ENCODE results near the gene CEP89.
"Not testable (repeated sequence)": the region's sequence is repeated elsewhere in the genome, so short reads cannot be mapped to it uniquely, and the experiment has no call there.

CEP89 gene

DNA sequence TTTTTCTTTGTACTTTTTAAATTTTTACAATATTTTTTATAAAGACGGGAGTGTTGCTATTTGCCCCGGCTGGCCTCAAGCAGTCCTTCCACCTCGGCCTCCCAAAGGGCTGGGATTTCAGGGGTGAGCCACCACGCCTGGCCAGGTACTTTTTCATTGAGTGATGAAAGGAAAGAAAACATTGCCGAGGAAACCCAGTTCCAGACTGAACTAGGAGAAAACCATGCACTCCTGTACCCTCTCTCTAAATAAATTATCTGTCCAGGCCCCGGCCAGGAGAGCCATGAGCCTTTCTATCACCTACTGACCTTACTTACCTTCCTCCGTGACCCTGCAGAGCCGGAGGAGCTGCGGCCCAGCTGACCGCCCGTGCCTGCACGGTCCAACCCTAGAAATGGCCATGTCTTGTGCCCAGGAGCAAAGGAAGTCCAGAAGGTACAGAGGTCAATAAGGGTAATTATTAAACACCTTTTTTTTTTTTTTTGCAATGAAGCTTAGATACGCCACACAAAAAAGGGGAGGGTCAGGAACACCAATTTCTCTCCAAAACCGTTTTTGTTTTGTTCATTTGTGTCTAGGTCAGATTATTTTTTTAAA lies 102.3 kb downstream of the CEP89 start, which contains the start of gene SLC7A9:
TSS of gene SLC7A9 (minus strand) at position 399 of the 597 bp plus-strand sequence. CDS start 1,233 bp downstream, outside the sequence.
- DNase-seq (ENCODE audit: low spot score) = no peak

DNA sequence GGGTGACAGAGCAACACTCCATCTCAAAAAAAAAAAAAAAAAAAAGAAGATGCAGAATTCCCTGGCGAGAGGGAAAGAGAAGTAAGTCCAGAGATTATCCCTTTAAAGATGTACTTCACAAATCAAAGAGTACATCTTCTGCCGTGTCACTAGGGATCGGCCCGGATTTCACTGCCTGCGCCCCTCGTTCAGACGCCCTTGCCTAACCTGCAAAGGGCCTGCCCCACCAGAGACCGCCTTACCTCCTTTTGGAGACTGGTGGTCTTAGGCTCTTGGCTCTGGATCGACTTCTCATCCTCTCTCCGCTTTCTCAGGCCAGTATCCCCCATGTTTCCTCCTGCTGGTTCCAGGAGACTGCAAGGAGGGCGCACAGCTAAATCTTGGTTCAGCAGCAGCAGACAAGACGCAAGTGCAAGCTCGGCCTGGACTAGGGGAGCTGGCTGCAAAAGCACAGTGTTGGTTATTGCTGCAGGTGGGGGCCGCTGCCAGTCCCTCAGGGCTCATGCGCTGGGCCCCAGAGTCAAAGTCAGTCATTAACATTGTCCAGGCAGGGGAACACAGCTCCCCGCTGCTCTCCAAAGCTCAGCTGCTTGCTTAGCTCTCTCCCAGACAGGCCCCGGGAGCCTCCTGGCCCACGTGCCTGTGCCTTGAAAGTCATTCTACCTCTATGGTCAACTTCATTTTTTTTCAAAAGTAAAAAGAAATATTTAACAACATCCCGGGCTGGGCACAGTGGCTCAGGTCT lies 103.4 kb downstream of the CEP89 start:
- no peak for DNase-seq (ENCODE audit: low spot score)

DNA sequence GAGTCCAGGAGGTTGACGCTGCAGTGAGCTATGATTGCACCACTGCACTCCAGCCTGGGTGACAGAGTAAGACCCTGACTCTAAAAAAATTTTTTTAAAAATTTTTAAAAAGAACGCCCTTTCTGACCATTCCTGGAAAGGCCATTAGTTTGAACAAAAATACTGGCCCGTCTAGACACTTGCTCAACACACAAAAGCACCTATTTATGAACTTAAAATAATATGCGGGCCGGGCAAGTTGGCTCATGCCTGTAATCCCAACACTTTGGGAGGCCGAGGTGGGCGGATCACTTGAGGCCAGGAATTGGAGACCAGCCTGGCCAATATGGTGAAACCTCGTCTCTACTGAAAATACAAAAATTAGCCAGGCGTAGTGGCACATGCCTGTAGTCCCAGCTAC lies 104.3 kb downstream of the CEP89 start:
- DNase-seq (ENCODE audit: low spot score) = not testable (repeated sequence)

- DNase-seq (ENCODE audit: low spot score) = no peak
Observed at GRCh38 chr19:32866564-32867265, 105.0 kb downstream of the CEP89 start.

DNA sequence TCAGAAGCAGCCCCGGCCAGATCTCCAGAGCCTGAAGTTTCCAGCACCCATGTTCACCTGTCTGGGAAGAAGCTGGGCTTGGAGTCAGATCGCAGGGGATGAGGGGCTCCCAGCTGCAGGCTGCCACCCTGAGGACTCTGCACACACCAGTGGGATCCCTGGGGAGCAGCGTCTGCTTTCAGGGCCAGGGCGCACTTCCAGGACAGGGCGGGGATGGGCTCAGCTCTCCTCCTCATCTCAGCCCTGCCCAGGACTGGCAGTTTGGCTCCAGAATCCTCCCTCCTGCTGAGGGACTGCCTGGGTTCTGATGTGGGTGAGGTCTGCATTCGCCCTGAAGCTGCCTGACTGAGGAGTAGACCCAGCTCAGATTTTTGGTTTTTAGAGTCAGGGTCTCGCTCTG lies 105.7 kb downstream of the CEP89 start:
- no peak for DNase-seq (ENCODE audit: low spot score)

DNA sequence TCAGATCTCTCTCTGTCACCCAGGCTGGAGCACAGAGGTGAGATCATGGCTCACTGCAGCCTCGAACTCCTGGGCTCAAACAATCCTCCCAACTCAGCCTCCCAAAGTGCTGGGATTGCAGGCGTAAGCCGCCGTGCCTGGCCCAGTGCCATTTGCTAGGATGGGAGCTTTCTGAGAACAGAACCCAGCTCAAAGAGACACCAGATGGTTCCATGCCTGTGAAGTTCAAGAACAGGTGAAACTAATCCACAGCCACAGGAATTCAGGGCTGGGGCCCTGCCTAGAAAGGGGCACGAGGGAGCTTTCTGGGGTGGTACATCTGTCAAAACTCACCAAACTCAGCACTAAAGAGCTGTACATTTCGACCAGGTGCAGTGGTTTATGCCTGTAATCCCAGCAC lies 106.4 kb downstream of the CEP89 start:
- DNase-seq (ENCODE audit: low spot score) = no peak

DNA sequence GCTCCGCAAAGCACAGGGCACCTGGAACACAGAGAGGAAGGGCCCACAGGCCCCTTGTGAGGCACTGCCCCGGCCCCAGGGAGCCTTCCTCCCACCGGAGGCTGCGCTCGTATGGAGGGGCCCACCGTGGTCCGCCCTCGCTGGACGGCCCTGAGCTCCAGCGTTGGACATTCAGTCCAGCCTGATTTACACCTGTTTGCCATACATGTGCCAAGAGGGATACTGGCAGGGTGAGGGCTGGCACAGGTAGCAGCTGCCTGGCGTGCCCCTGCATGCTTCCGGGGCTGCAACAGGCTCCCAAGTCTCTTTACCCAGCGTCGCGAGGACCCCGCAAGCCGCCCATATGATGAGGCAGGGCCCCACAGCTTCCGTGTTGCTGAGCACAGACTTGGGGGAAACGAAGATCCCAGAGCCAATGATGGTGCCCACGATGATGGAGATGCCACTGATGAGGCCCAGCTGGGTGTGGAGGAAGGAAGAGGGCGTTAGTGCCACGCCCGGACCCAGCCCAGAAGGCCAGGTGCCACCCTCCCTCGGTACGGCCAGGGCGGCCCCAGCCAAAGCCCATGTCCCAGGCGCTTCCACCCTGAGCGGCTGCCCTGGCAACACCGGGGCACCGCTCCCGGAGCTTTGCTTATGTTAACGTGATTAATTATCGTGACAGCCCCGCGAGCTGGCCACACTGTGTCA lies 107.3 kb downstream of the CEP89 start:
- no peak for DNase-seq (ENCODE audit: low spot score)

- DNase-seq (ENCODE audit: low spot score) = no peak
Observed at GRCh38 chr19:32863841-32864240, 107.9 kb downstream of the CEP89 start.

GRCh38 chr19:32863301-32863700 lies 108.5 kb downstream of the CEP89 start:
- DNase-seq (ENCODE audit: low spot score) = no peak

GRCh38 chr19:32862741-32863140 lies 109.0 kb downstream of the CEP89 start:
- DNase-seq (ENCODE audit: low spot score) = no peak

DNA sequence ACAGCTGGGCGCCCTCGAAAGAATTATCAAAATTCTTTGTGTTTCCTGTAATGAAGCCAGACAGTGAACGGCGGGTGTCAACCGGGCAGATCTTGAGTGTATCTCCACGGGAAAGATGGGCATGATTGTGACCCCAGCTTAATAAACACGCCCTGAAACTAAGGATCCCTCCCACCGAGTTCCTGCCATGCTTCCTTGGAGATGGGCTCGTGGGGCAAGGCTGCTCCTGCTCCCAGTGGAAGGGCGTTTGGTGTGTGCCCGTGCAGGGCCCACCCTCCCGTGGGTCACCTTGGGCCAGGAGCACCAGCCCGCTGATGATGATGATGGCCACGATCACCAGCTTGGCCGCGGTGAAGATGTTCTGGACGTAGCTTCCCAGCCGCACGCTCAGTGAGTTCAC lies 109.6 kb downstream of the CEP89 start:
- no peak for DNase-seq (ENCODE audit: low spot score)

DNA sequence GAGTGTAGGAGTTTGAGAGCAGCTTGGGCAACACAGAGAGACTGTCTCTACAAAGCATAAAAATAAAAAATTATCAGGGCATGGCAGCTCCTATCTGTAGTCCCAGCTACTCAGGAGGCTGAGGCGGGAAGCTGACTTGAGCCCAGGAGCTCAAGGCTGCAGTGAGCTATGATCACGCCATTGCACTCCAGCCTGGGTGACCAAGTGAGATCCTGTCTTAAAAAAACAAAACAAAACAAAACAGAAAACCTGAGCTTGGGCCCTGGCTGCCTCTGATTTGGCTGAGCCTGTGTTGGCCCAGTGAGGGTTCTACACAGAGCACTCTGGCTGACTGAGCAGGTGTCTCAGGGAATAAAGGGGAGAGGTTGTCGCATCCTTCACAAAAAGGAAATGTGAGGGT lies 110.2 kb downstream of the CEP89 start:
- DNase-seq (ENCODE audit: low spot score) = no peak

DNA sequence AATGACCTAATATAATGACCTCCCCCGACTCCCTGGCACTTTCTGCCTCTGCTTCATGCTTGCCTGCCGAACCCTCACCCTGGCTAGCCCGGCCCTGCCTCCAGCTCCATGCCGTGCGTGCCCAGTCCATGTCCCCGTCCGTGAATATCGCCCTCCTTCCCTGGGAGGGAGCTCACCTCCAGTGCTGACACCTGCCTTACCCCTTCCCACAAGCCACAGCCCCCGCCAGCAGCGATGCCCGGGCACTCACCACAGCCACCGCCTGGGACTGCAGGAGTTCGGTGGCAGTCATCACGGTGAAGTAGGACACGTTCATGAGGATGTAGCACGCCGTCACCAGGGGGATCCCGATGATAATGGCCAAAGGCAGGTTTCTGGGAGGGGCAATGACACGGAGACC lies 112.2 kb downstream of the CEP89 start:
- no peak for DNase-seq (ENCODE audit: low spot score)

- DNase-seq (ENCODE audit: low spot score) = no peak
Observed at GRCh38 chr19:32858559-32858958, 113.2 kb downstream of the CEP89 start.

GRCh38 chr19:32858155-32858554 lies 113.6 kb downstream of the CEP89 start:
- DNase-seq (ENCODE audit: low spot score) = no peak

DNA sequence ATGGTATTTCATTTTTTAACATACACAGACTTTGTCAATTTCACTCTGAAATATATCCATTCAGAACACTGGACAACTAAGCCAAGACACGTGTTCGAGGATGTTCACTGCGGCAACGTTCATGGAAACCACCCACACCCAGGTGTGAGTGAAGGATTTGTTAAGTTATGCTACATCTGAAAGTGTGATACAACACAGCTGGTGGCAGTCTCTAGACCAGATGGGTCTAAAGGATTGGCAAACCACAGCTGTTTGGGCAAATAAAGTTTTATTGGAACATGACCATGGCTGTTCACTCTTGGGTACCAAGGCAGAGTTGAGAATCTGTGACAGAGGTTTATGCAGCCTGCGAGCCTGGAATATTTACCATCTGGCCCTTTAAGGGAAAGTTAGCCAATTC lies 114.2 kb downstream of the CEP89 start:
- DNase-seq (ENCODE audit: low spot score) = no peak

GRCh38 chr19:32856818-32857217 lies 114.9 kb downstream of the CEP89 start:
- not testable (repeated sequence) for DNase-seq (ENCODE audit: low spot score)

DNA sequence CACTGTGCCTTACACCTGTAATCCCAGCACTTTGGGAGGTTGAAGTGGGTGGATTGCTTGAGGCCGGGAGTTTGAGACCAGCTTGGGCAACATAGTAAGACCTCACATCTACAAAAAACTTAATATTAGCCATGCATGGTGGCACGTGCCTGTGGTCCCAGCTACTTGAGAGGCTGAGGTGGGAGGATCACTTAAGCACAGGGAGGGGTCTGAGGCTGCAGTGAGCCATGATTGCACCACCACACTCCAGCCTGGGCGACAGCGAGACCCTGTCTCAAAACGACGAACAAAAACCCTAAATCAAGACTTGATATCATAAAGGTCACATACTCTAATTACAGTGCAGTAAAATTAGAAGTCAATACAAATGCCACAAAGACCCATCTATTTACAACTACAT lies 119.5 kb downstream of the CEP89 start:
- DNase-seq (ENCODE audit: low spot score) = no peak

DNA sequence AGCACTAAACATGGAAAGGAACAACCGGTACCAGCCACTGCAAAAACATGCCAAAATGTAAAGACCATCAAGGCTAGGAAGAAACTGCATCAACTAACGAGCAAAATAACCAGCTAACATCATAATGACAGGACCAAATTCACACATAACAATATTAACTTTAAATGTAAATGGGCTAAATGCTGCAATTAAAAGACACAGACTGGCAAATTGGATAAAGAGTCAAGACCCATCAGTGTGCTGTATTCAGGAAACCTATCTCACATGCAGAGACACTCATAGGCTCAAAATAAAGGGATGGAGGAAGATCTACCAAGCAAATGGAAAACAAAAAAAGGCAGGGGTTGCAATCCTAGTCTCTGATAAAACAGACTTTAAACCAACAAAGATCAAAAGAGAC lies 123.7 kb downstream of the CEP89 start:
- not testable (repeated sequence) for DNase-seq (ENCODE audit: low spot score)

DNA sequence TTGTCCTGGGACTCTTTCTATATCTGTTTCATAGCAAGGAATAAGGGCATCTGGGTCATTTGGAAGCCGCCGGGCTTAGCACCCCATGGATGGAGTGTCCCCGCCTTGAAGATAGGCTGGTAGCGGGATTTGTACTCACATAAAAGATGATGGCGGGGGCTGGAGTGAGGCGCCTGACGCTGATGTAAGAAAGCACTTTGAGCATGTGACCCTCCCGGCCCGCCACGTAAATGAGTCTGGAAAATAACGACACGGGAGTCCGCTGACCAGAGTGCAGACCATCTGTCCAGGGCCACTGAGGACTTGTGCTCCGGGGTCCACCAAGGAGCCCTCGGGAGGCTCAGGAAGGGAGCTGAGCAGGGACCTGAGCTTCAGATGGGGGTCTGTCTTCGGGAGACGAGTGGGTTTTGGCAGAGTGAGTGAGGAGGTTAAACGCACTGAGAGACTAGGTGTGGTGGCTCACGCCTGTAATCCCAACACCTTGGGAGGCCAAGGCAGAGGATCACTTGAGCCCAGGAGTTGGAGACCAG lies 128.0 kb downstream of the CEP89 start:
- DNase-seq (ENCODE audit: low spot score) = no peak

- no peak for DNase-seq (ENCODE audit: low spot score)
Observed at GRCh38 chr19:32842061-32842460, 129.7 kb downstream of the CEP89 start.

GRCh38 chr19:32837531-32837930 lies 134.2 kb downstream of the CEP89 start:
- DNase-seq (ENCODE audit: low spot score) = no peak
